ENCODE measurements around the gene CACNB4.

GRCh38 chr2:151791545-151791944, 307.3 kb downstream of the CACNB4 start:
- TF ChIP-seq, protein P1, sequence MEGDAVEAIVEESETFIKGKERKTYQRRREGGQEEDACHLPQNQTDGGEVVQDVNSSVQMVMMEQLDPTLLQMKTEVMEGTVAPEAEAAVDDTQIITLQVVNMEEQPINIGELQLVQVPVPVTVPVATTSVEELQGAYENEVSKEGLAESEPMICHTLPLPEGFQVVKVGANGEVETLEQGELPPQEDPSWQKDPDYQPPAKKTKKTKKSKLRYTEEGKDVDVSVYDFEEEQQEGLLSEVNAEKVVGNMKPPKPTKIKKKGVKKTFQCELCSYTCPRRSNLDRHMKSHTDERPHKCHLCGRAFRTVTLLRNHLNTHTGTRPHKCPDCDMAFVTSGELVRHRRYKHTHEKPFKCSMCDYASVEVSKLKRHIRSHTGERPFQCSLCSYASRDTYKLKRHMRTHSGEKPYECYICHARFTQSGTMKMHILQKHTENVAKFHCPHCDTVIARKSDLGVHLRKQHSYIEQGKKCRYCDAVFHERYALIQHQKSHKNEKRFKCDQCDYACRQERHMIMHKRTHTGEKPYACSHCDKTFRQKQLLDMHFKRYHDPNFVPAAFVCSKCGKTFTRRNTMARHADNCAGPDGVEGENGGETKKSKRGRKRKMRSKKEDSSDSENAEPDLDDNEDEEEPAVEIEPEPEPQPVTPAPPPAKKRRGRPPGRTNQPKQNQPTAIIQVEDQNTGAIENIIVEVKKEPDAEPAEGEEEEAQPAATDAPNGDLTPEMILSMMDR (IDR thresholded peaks at IDR 0.05), result no peak
- no peak for TF ChIP-seq POLR2A (IDR thresholded peaks at IDR 0.05)
